Fibroblast of skin of back (primary cell): Measurements from ENCODE around the gene FBXO31.

Experiments used
- DNase-seq: peaks from one replicate; pipeline ENCODE4 v3.0.0-alpha.2; 2013

Gene FBXO31

DNA sequence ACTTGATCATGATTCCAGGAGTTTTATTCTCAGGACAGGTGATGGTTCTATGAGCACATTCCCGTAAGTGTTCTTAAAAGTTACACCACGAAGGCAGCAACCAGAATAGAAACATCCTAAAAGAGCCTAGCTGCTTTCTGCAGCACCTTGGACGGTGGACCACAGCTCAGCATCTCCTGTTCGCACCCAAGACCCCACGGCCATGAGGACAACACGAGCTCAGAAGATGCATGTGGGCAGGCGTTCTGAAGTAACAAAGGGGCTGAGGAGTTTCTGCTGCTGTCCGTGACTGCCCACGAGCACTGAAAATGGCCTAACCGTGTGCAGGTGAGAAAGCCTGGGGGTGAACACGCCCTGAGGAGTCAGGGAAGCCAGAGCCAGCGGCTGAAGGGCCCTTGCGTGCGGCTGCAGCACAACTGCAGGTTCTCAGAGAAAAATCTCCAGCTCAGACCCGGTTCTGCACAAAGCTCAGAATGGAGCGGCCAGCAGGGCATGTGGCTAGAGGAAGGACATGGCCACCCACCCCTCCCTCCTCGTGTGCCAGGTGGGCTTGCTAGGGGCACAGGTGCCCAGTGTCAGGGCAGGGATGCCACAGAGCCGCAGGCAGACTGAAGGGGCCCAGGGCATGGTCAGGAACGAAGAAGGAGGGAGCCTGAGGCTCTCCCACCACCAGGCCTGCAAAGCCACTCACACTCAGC, 55.6 kb downstream of the FBXO31 start:
- no peak for DNase-seq

DNA sequence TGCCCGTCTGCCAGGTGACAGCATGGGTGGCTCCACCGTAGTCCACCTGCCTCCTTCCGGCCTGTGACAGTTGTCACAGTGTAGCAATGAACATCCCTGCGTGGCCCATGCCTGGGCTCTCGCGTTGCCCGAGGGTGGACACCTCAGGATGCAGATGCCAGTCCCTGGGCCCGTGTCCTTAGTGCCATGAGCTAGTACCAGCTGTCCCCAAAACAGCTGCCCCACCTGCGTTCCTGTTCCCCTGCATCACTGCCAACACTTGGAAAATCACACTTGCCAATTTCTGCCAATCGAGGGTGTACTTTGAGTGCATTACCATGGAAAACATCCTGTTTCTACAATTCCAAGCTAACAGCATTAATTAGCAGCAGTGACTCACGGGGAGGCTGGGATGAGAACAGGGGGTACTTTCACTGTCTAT, 57.4 kb downstream of the FBXO31 start:
- no peak for DNase-seq

DNA sequence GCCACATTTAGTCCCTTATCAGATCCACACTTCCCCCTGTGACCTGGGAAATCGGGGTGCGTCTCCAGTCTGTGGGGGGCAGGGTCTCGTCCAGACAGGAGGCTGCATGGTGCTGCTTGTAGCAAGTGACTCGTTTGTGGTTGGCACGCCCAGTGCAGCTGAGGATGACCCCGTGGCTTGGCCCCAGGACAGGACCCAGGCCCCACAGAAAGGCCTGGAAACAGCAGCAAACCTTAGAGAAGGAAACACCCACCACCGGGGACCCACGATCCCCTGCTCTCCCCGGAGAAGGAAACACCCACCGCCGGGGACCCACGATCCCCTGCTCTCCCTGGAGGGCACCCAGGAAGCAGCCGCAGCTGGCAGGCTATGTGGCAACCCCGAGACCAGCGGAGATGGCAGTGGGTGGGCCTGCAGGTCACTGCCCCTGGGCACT, 58.1 kb downstream of the FBXO31 start:
- DNase-seq: no peak

DNA sequence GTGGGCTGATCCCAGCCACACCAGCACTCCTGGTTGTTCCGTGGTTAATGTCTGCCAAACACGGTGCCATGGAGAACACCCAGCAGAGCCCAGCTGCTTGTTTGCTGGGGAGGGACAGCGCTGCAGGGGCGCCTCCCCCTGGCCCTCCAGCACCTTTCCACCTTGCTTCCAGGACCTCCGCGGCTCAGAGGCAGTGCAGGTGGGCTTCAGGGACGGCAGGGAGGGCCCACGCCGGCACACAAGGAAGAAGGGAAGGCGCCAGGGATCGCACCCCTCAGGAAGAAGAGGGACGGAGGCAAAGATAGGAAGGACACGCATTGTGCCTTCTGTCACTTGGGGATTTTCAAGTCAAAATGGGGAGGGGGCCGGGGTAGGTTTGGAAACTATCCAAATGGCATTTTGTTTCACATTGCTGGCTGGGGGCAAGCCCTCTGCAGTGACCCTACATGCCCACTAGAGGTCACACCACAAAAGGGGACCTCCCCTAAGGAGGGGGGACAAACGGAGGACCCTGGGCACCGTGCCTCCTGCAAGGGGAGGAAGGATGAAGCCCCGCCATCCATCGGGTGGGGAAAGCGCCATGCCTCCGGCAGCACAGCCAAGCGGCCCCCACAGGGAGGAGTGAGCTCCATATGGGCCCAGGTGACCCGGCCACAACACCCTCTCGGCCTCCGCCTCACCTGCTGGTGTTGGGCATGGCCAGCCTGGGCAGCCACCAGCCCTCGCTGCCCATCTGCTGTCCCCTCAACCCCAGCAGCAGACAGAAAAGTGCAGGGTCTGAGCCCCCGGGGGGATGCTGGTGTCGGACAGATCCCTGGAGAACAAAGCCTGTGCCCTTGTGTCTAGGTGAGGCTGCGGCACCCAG, 58.9 kb downstream of the FBXO31 start:
- peak; percentile 29 for DNase-seq

DNA sequence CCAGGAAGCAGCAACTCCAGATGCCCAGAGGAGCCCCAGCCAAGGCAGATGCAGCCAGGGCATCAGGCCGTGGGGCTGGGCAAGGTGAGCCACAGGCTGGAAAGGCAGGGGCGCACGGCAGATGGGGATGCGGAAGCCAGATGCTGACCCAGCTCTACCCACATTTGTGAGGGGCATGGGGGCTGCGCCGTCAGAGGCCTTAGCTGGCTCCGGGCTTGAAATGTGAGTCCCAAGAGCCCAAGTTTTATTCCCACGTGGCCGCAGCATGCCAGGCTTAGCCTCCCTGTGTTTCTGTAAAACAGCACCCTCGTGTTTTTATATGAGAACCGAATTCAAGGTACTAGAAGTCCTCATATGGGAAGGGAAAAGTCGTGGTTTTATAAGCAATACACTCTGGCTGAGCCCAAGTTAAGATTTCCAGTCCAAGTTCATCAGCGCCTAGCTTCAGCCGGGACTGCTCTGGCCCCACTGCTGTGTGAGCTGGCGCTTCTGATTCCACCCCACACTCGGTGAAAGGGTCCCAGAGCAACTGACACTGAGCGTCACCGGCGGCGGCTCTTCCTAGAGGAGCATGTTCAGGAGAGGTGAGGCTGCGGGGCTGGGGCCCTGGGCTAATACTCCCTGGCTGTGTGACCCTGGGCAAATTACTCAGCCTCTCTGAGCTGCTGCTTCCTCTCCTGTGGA, 59.7 kb downstream of the FBXO31 start:
- DNase-seq: no peak

DNA sequence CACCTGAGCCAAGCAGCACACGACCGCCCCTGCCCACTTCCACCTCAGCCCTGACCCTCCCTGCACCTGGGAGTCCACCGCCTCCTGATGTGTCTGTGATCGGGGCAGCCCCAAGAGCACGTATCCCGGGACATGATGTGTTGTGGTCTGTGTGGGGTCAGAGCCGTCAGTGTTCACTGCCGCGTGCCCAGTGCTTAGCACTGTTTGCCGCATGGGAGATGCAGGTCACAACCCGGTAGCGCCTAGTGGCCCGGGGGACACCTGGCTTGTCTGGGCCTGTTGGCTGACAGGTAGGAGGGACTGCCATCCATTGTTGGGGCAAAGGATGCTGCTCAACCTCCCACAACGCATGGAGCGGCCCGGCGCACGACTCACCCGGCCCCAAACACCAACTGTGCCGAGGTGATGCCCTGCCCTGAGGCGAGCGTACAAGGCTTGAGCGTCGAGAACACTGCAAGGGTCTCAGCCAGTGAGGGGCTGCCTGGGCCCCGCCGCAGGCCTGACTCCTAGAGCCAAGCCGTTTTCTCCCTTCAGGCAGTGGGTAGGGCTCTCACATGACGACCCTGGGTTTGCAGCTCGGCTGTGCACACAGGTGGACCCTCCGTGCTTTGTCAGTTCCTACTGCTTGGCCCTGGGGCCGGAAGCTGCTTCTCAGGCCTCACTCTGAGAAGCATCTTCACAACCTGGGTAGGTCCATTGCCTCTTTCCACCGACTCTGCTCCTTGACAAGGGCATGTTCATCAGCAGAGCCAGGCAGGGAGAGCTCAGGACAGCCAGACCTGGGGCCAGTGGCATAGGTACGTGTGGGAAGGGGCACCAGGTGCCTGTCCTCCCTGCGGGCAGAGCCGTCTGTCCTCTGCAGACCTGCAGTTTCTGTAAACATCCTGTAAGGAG, 60.5 kb downstream of the FBXO31 start:
- DNase-seq: no peak

DNA sequence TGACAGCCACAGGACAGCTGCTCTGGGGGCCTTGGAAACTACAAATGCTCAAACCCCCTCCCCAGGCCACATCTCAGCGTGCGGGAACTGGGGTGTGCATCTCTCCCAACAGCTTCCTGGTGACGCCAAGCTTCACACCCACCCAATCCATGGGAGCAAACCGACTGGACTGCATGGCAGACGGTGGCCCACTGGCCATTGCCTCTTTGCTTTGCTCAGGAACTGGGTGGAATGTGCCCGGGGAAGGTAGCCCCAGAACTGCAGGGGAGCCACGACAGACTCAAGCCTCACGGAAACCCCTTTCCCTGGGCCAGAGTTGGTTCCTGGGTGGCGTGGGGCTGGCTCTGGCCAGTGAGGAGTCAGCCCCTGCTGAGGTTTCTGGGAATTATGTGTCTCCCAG, 61.2 kb downstream of the FBXO31 start:
- DNase-seq: no peak

DNA sequence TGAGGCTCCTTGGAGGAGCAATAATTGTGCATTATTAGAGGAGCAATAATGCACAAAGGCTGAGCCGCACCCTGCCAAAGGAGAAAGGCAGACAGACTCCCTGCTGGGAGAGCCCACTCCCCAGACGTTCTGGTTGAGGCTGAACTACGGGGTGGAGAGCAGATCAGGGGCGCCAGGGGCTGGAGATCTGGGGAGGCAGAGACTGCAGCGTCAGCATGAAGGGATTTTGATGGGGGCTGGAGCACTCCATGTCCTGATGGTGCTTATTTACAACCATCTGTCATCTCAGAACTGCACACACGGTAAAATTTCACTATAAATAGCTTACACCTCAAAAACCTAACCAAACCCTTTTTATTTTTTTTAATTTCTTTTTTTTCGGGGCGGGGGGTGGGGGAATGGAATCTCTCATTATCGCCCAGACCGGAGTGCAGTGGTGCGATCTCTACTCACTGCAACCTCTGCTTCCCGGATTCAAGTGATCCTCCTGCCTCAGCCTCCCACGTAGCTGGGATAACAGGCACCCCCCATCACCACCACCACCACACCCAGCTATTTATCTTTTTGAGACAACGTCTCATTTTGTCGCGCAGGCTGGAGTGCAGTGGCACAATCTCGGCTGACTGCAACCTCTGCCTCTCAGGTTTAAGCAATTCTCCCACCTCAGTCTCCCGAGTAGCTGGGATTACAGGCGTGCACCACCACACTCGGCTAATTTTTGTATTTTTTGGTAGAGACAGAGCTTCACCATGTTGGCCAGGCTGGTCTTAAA, 62.1 kb downstream of the FBXO31 start:
- DNase-seq: no peak

DNA sequence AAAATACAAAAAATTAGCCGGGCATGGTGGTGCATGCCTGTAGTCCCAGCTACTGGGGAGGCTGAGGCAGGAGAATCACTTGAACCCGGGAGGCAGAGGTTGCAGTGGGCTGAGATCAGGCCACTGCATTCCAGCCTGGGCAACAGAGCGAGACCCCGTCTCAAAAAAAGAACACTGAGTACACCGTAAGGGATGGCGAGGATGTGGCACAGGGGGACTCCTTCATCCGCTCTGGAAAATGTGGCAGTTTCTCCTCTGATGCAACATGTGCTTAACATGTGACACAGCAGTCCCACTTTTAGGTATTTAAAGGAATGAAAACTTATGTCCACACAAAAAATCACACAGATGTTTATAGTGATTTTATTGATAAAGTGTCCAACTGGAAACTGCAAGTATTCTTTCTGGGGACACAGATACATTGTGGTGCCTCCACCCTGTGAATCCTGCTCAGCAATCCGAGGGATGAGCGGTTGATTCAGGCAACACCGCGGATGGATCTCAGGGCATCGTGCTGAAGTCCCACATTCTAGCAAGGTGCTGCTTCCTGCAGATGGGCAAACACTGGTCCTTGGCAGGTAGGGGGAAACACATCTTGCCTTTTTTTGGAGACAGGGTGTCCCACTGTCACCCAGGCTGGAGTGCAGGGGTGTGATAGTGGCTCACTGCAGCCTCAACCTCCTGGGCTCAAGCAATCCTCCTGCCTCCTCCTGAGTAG, 62.9 kb downstream of the FBXO31 start:
- no peak for DNase-seq

DNA sequence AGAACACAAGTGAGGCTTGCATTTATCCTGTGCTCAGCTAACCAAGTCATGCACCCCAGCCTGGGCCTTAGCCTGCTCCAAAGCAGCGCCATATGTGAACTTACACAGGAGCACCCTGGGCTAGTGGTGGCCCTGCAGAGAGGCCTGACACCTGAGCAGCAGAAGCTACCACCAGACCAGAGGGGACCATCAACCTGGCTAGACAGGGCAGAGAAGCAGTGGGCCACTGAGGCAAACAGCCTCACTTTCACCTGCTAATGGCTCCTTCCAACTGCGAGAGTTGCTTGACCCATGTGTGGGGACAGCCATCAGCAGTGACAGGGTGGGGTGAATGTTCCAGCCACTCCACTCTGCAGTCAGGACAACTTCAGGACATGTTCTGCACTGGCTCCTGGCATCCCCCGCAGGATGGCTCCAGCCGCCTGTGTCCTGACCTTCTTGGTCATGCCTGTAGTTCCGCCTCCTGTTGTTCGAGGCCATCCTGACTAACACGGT, 63.5 kb downstream of the FBXO31 start:
- no peak for DNase-seq

DNA sequence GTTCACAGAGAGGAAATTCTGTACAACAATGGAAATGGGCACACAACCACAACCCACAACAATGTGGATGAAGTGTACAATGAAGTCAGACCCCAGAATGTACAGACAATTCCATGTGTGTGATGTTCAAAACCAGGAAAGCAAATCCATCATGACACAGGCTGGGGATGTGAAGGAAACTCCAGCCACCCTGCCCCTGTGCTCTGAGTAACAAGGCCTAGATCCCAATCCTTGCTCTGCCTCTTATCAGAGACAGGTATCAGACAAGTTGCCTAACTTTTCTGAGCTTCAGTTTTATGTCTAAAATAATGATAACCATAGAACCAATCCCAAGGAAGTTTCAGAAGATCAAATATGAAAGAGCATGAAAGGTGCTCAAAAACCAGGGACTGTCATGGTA, 64.6 kb downstream of the FBXO31 start:
- no peak for DNase-seq

DNA sequence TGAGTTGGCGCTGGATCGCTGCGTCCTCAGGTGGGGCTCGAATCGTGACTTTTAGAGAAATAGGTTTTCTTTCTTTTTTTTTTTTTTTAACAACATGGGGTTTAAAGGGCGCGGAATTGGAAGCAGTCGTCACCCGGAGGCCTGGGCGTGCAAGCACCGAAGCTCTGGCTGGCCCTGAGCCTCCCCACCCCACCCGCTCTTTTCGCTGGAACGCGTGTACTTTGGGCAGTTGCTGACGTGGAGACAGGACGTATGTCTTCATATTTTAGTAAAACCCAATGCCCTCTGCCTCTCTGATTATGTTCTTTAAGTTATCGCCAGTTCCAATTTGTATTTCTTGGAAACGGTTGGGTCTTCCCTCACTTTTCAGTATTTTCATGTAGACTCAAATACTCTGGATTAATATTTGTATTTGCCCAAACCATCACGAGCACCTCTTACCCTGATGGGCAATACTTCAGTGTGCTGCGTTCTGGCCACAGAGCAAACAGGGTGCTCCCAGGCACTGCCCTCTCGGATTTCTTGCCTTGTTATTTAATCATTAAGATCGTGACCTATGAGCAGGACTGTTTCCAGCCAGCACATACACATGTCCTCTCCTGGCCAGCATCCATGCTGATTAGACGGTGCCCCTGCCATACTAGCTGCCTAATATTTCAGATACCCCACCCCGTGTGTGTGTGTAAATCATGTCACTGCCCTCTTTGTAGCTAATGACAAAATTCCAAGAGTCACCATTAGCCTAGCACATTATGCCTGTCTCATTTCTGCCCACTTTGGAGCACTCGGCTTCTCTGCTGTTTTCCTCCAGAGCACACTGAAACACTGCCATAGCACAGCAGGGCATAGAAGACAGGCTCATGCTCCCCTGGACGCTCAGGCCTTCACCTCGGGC, 65.6 kb downstream of the FBXO31 start:
- DNase-seq: peak; percentile 56

DNA sequence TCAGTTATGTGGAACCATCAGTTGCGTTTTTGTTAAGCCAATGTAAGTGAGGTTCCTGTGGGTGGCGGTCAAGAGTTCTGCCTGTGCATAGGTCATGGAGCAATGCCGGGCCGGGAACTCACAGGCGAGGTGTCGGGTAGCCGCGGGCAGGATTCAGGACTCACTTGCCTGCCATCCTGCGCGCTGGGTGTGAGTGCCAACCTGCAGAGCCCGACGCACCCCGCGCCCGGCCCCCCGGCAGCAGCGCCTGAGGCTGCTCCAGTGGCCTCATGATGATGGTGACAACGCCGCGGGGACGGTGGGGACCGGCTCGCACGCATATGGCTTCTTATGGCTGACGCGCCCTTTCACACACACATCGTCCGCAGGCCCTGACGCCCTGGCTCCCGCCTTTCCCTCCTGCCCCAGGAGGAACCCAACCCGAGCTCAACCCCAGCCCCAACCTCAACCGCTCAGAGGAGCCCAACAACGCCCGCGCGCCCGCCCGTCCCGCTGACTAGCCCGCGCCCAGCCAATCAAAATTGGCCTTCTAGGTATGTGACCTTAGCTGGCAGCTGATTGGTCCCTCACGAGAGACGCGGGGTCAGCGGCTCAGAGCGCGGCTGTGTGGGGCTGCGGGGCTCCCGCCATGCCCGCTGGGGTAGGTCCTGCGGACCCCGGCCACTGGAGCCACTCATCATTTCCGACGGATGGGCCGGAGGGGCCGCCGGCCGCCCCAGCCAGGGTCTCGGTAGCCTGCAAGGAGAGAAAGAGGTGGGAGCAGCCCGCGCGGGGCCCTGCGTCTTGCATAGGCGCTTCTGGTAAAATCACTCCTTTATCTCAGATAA, 66.4 kb downstream of the FBXO31 start, which contains the start of gene C16orf95:
Gene C16orf95 (minus strand): TSS at position 470 of the 827 bp plus-strand sequence. CDS start 150 bp downstream, at position 320.
- peak; percentile 94 for DNase-seq

DNA sequence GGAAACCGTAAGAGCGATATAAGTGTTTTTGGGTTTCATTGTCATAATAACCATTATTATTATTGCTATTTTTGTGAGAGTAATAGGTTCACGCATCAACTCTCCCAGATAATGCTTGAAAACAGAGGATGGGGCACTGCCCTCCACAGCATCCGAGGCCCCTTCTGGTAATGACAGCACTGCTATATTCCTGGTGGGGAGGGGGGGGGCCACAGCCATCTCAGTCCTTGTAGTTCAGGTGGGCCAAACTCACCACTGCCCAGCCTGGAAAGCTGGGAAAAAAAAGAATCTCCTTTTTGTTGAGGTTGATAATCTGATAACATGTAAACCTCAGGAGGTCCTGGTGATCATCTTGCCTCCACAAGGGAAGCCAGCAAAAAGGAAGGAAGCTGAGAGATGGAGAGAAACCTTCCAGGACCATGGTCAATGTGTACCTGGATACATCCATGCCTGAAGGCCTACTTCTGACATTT, 67.1 kb downstream of the FBXO31 start:
- DNase-seq: no peak

DNA sequence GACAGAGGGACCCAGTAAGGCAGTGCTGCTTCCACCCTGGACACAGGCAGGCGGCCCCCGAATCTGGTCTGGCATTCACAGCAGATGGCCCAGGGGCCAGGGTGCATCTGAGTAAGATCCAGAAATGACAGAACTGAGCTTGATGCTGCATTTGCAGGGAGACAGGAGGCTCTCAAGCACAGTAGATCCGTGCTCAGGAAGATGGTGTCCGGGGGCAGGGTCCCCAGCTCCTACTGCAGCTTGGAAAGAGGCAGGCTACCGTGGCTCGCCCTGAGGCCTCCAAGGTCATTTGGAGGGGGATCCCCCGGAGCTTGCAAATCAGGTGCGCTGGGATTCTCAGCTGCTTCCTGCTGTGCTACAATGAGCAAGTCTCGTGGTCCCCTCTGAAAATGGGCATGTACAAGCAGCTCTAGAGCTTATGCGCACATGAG, 68.6 kb downstream of the FBXO31 start:
- DNase-seq: no peak

DNA sequence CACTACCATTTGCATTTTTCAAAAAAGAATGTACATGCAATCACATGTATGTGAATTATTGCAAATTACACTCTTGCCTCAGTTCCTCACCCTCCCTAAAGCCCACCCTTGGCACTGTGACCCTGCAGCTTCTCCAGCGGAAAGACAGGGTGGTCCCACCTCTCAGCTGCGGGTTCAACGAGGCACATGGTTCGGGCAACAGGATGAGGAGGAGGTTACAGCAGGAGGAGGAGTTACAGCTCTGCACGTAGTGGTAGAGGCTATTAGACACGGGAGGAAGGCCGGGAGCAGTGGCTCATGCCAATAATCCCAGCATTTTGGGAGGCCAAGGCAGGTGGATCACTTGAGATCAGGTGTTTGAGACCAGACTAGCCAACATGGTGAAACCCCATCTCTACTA, 71.6 kb downstream of the FBXO31 start:
- DNase-seq: no peak

DNA sequence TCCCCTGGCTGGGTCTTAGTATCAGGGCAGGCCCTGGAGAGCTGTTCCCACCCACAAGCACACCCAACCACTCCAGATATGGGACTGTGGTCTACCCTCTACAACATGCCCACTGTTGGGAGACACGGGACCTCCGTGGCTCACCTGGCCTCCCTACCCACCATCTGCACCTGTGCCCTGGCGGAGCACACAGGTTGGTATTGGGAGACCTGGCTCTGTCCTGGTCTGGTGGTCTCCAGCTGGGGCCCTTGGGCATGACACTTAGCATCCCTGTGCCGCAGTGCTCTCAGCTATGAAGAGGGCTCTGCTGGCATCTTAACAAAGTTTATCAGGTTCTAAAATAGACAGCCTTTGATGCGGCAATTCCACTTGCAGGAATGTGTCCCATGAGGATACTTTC, 72.2 kb downstream of the FBXO31 start:
- no peak for DNase-seq

DNA sequence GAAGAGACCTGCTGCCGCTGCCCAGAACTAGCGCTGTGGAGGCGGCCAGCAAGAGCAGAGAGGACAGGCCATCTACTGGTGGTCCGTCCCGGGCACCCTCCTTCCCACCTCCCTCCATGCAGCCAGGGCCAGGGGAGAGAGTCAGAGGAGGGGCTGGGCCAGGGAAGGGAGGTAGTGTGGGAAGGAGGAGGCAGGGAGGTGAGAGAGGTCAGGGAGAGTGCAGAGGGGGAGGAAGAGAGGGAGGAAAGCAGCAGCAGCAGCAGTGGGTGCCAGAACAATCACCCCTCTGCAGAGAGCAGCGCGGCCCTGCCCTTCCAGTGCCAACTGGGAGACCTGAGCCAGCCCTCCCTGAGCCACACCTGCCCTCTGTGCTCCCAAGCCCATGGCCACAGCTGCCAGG, 73.0 kb downstream of the FBXO31 start:
- DNase-seq: no peak
